ENCODE measurements around the gene PRSS35.
"Not testable (repeated sequence)": the region's sequence is repeated elsewhere in the genome, so short reads cannot be mapped to it uniquely, and the experiment has no call there.

Gene PRSS35

DNA sequence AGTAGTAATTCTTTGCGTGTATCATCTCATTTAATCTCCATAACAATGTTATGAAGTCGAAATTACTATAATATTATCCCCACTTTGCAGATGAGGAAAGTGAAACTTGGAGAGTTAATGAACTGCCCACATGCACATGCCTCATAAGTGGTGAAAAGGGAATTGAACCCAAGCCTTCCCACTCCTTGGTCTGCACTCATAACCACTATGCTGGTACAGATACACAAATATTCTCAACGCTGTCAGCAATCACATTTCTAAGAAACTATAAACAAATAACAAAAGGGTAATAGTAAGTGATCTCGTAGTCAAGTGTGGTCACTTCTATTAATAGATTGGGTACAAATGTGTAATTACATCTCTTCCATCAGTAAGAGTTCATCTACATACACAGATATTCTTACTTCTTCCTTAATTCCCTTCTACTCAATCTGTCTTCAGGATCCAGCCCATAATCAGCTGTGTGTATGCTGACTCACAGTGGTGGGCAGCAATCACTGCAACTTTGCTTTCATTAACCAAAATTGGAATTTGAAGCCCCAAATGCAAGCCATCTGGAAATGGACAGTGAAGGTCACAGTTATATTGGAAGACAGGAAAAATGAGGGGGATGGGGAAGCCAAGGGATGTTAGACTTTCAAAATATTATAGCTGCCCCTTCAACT is 6.6 kb downstream of the PRSS35 start:
- no peak for DNase-seq

DNA sequence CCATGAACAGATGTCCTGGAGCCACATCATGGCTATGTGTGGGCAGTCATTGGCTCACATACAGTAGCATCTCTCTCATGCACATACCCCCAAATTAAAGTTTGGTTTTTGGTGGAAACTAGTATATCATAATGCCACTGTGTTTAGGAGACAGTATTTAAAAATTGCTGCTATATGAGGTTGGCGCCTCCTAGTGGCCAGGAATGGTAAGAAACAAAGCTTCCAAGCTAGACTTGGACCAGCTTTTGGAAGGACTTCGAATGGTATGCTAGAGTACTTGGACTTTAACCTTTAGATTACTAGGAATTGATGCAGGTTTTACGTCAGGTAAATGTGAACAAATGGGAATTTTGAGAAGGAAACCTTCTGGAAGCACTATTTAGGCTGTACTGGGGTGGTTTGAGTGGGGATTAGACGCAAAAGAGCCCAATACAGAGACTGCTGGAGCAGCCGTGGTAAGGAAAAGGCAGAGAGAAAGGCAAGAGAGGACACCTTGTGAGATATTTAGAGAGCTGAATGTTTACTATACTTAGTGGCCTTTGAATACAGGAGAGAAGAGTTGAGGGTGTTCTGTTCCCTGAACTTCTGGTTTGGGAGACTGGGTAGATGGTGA is 23.8 kb downstream of the PRSS35 start:
- no peak for DNase-seq

DNA sequence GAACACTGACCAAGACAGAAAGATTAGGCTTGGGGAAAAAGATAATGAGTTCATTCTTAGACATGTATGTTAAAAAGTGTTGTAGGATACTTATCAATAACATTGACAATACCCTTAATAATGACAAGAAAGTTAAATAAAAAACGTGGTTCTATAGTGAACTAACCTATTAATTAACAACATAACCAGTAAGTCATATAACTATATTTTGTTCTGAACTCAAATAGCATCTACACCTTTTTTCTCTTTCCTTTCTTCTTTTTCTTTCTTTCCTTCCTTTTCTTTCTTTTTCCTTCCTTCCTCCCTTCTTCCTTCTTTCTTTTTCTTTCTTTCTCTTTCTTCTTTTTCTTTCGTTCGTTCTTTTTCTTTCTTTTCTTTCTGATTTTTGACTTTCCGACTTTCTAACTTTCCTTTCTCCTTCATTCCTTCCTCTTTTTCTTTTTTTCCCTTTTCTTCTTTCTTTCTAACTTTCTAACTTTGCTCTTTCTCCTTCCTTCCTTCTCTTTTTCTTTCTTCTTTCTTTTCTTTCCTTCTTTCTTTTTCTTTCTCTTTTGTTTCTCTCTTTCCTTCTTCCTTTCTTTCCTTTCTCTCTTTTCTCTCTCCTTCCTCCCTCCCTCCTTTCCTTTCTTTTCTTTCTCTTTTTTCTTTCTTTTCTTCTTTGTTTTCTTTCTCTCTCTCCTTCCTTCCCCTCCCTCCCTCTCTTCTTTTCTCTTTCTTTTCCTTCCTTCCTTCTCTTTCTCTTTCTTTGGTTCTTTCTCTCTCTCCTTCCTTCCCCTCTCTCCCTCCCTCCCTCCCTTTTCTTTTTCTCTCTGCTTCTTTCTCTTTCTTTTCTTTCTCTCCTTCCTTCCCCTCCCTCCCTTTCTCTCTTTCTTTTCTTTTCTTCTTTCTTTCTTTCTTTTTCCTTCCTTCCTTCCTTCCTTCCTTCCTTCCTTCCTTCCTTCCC is 24.6 kb downstream of the PRSS35 start:
- no peak for DNase-seq

DNA sequence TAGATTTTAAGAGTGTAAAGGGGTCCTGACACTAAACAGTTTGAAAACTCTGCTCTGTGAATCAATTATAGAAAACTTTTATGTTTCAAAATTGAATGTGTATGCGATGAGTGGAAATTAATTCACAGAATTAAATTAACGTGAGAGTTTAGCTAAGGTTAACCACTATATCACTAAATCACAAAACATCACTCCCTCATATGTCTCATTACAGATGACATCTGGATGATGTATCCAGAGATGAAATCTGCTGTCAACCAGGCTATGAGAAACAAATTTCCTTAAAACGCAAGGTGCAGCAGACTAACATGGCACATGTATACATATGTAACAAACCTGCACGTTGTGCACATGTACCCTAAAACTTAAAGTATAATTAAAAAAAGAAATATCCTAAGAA is 27.3 kb downstream of the PRSS35 start:
- DNase-seq, result no peak

DNA sequence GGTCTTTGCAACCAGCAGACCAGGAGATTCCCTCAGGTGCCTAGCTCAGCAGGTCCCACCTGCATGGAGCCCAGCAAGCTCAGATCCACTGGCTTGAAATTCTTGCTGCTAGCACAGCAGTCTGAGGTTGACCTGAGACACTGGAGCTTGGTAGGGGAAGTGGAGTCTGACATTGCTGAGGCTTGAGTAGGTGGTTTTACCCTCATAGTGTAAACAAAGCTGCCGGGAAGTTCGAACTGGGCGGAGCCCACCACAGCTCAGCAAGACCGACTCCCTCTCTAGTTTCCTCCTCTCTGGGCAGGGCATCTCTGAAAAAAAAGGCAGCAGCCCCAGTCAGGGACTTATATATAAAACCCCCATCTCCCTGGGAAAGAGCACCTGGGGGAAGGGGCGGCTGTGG is 34.3 kb downstream of the PRSS35 start:
- no peak for DNase-seq

DNA sequence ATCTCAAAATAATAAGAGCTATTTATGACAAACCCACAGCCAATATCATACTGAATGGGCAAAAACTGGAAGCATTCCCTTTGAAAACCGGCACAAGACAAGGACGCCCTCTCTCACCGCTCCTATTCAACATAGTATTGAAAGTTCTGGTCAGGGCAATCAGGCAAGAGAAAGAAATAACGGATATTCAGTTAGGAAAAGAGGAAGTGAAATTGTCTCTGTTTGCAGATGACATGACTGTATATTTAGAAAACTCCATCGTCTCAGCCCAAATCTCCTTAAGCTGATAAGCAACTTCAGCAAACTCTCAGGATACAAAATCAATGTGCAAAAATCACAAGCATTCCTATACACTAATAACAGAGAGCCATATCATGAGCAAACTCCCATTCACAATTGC is 38.1 kb downstream of the PRSS35 start:
- not testable (repeated sequence) for DNase-seq

DNA sequence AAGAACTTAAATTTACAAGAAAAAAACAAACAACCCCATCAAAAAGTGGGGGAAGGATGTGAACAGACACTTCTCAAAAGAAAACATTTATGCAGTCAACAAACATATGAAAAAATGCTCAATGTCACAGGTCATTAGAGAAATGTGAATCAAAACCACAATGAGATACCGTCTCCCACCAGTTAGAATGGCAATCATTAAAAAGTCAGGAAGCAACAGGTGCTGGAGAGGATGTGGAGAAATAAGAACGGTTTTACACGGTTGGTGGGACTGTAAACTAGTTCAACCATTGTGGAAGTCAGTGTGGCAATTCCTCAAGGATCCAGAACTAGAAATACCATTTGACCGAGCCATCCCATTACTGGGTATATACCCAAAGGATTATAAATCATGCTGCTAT is 39.4 kb downstream of the PRSS35 start:
- DNase-seq, result not testable (repeated sequence)

DNA sequence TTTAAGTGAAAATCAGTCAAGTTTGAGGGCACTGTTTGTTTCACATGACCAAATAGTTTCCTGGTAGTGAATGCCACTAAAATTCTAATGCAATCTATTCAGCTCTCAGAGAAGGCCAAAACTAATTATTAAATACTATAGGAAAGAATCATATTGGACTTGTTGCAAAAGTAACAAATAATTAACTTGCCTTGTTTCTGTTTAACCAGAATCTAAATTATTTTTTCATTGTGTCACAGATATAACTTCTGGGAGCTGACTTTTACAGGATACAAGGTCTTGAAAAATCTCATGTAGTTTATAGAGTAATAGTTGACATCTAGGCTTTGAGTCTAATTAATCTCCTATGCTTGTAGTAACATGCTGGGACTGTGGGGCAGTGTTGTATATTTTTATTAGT is 44.5 kb downstream of the PRSS35 start:
- no peak for DNase-seq

DNA sequence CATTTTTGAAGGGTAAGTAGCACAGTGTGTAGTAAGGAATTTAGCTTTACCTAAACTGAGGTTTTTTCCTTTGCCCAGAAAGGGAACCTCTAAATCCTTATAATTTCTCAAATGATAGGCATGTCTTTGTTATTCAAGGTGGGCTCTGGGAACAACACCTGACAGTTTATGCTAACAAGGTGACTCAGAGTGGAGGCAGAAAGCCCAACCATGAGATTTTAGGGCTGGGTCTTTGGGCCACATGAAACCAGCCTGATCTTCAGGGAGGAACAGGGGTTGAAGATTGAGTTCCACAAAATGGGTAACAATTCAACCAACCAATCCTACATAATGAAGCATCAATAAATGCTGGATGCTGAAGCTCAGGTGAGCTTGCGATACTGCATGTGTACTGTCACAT is 46.6 kb downstream of the PRSS35 start:
- no peak for DNase-seq

DNA sequence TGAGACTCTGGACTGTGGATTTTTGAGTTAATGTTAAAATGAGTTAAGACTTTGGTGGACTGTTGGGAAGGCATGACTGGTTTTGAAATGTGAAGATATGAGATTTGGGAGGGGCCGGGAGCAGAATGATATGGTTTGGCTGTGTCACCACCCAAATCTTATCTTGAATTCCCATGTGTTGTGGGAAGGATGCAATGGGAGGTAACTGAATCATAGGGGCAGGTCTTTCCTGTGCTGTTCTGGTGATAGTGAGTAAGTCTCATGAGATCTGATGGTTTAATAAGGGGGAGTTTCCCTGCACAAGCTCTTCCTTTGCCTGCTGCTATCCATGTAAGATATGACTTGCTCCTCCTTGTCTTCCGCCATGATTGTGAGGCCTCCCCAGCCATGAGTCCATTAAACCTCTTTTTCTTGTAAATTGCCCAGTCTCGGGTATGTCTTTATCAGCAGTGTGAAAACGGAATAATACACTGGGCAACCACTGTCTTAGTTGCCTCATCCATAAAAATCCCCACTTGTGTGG is 59.4 kb downstream of the PRSS35 start:
- not testable (repeated sequence) for DNase-seq

DNA sequence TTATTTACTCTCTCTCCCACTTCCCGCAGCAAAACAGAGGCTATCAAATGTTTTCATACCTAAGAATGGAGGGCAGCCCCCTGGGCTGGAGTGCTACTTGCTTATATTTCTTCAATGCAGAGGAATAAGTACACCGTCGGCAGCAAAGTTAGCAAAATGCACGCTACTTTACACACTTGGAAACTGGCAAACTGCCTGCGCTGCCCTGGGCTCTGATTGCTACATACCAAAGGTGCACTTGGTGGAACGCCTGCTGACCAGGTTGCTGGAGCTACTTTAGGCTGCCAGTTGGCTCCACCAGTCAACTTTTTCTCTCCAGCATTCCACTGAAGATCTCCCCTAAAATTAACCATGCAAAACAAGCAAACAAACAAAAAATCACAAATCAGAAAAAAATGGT is 62.4 kb downstream of the PRSS35 start:
- no peak for DNase-seq

Measured in NCI-H446 treated with DMSO at 0.1 percent for 48 hours (cell line).